Measurements from ENCODE around the gene SH3GL1. TPM values are rescaled to one million over a fixed set of nuclear protein-coding genes. Genes with fewer than 3 reads are reported as not detected.

SH3GL1 gene
- total and polyA plus RNA-seq, 9 of the 15 experiments (the other 6 are each of a cell fraction or from before 2014, with no cell fraction given) = 1.7 to 75.3 (median 25.7) TPM

DNA sequence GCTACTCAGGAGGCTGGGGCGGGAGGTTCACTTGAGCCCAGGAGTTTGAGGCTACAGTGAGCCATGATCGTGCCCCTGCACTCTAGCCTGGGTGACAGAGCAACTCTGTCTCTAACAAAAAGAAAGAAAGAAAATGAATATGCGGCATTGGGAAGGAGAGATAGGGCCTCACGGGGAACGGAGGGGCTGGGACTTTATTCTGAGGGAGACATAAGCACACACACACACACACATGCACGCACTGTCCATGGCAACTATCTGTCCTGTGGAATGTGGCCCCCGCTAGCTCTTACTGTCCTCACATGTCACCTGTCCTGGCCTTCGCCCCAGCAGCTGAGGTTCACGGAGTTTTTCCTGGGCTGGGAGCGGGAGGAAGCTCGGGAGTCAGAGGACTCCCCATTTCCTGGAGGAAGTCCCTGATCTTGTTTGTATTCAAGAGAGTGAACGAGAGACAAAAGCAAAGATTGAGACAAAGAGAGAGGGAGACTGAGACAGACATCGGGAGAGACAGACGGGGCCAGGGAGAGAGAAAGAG, 62.4 kb downstream of the SH3GL1 start (continued):
- TF ChIP-seq, protein P1, sequence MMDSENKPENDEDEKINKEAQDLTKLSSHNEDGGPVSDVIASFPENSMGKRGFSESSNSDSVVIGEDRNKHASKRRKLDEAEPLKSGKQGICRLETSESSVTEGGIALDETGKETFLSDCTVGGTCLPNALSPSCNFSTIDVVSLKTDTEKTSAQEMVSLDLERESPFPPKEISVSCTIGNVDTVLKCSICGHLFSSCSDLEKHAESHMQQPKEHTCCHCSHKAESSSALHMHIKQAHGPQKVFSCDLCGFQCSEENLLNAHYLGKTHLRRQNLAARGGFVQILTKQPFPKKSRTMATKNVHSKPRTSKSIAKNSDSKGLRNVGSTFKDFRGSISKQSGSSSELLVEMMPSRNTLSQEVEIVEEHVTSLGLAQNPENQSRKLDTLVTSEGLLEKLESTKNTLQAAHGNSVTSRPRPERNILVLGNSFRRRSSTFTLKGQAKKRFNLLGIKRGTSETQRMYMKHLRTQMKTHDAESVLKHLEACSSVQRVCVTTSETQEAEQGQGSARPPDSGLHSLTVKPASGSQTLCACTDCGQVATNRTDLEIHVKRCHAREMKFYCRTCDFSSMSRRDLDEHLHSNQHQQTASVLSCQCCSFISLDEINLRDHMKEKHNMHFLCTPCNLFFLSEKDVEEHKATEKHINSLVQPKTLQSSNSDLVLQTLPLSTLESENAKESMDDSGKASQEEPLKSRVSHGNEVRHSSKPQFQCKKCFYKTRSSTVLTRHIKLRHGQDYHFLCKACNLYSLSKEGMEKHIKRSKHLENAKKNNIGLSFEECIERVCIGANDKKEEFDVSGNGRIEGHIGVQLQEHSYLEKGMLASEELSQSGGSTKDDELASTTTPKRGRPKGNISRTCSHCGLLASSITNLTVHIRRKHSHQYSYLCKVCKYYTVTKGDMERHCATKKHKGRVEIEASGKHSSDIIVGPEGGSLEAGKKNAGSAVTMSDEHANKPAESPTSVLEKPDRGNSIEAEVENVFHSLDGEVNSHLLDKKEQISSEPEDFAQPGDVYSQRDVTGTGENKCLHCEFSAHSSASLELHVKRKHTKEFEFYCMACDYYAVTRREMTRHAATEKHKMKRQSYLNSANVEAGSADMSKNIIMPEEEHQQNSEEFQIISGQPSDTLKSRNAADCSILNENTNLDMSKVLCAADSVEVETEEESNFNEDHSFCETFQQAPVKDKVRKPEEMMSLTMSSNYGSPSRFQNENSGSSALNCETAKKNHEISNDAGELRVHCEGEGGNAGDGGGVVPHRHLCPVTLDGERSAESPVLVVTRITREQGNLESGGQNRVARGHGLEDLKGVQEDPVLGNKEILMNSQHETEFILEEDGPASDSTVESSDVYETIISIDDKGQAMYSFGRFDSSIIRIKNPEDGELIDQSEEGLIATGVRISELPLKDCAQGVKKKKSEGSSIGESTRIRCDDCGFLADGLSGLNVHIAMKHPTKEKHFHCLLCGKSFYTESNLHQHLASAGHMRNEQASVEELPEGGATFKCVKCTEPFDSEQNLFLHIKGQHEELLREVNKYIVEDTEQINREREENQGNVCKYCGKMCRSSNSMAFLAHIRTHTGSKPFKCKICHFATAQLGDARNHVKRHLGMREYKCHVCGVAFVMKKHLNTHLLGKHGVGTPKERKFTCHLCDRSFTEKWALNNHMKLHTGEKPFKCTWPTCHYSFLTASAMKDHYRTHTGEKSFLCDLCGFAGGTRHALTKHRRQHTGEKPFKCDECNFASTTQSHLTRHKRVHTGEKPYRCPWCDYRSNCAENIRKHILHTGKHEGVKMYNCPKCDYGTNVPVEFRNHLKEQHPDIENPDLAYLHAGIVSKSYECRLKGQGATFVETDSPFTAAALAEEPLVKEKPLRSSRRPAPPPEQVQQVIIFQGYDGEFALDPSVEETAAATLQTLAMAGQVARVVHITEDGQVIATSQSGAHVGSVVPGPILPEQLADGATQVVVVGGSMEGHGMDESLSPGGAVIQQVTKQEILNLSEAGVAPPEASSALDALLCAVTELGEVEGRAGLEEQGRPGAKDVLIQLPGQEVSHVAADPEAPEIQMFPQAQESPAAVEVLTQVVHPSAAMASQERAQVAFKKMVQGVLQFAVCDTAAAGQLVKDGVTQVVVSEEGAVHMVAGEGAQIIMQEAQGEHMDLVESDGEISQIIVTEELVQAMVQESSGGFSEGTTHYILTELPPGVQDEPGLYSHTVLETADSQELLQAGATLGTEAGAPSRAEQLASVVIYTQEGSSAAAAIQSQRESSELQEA (IDR thresholded peaks at IDR 0.05; ENCODE audit: low read depth) = no peak

Measured in K562 (cell line).